GM23338 (cell line): Measurements from ENCODE around the gene UBXN11. TPM values are rescaled to one million over a fixed set of nuclear protein-coding genes. Genes with fewer than 3 reads are reported as not detected.

ENCODE experiments used
- ATAC-seq: fragments of 200-7000 bp; cut with Tn5 transposase; 3 replicates; pipeline ENCODE4 v1.9.1; 2020
- DNase-seq: peaks from one replicate; pipeline ENCODE4 v3.0.0-alpha.2; 2015; ENCODE audit warnings: low spot score
- H2AFZ ChIP-seq: fragments of 200-600 bp; sonication (generic); 2 replicates; pipeline ENCODE4 v1.8.0; 2016; ENCODE audit warnings: antibody characterized with exemption, mild to moderate bottlenecking, moderate library complexity
- H3F3A ChIP-seq: fragments of 200-600 bp; sonication (generic); replicated peaks from 2 replicates; pipeline ENCODE4 v1.8.0; 2017; ENCODE audit warnings: antibody characterized with exemption, mixed run types, low read depth
- H3K27ac ChIP-seq: fragments of 200-600 bp; sonication (generic); 2 replicates; pipeline ENCODE4 v1.6.1; 2016; ENCODE audit warnings: low read depth
- H3K27me3 ChIP-seq: fragments of 200-600 bp; sonication (generic); 2 replicates; pipeline ENCODE4 v1.8.0; 2016; ENCODE audit warnings: mild to moderate bottlenecking, mixed run types, moderate library complexity; ENCODE audit not compliant: insufficient read depth
- H3K36me3 ChIP-seq: fragments of 200-600 bp; sonication (generic); 2 replicates; pipeline ENCODE4 v1.8.0; 2016; ENCODE audit warnings: mild to moderate bottlenecking; ENCODE audit not compliant: insufficient read depth
- H3K4me1 ChIP-seq: fragments of 200-600 bp; sonication (generic); 2 replicates; pipeline ENCODE4 v1.8.0; 2016; ENCODE audit warnings: mild to moderate bottlenecking, moderate library complexity; ENCODE audit not compliant: insufficient read depth
- H3K4me2 ChIP-seq: fragments of 200-600 bp; sonication (generic); 2 replicates; pipeline ENCODE4 v1.7.1; 2017; ENCODE audit warnings: mixed run types
- H3K4me3 ChIP-seq: fragments of 200-600 bp; sonication (generic); 2 replicates; pipeline ENCODE4 v1.6.1; 2016; ENCODE audit warnings: mixed run types
- H3K79me2 ChIP-seq: fragments of 200-600 bp; sonication (generic); replicated peaks from 2 replicates; pipeline ENCODE4 v1.8.0; 2017; ENCODE audit warnings: mild to moderate bottlenecking; ENCODE audit not compliant: insufficient read depth
- H3K9me2 ChIP-seq: fragments of 200-600 bp; sonication (generic); 2 replicates; pipeline ENCODE4 v1.8.0; 2017; ENCODE audit not compliant: insufficient read depth
- H4K20me1 ChIP-seq: fragments of 200-600 bp; sonication (generic); replicated peaks from 2 replicates; pipeline ENCODE4 v1.8.0; 2017; ENCODE audit warnings: mild to moderate bottlenecking; ENCODE audit not compliant: insufficient read depth
- H3K27ac Mint-ChIP-seq: 2 replicates; pipeline ENCODE4 v1.8.0; 2020; ENCODE audit warnings: inconsistent platforms, mild to moderate bottlenecking, moderate library complexity, mixed read lengths
- H3K27me3 Mint-ChIP-seq: 3 replicates; pipeline ENCODE4 v1.8.0; 2022; ENCODE audit warnings: low read depth, mild to moderate bottlenecking, moderate library complexity, mixed read lengths, inconsistent platforms; ENCODE audit not compliant: insufficient read depth, poor library complexity
- H3K36me3 Mint-ChIP-seq: 3 replicates; pipeline ENCODE4 v1.8.0; 2021; ENCODE audit warnings: low read depth, mild to moderate bottlenecking, inconsistent platforms, moderate library complexity, mixed read lengths
- H3K4me1 Mint-ChIP-seq: 3 replicates; pipeline ENCODE4 v1.8.0; 2020; ENCODE audit warnings: mild to moderate bottlenecking, inconsistent platforms, mixed read lengths
- H3K4me3 Mint-ChIP-seq: 3 replicates; pipeline ENCODE4 v1.8.0; 2021; ENCODE audit warnings: moderate library complexity, mild to moderate bottlenecking, inconsistent platforms, mixed read lengths
- H3K9me3 Mint-ChIP-seq: 3 replicates; pipeline ENCODE4 v1.8.0; 2020; ENCODE audit warnings: moderate library complexity, mild to moderate bottlenecking, inconsistent platforms, mixed read lengths
- CREB1 ChIP-seq: fragments of 250-450 bp; sonication (Bioruptor Pico); IDR thresholded peaks from 2 replicates; pipeline ENCODE4 v1.5.0; 2020; ENCODE audit warnings: low read depth, mild to moderate bottlenecking, moderate library complexity
- EZH2 ChIP-seq: fragments of 200-600 bp; sonication (generic); IDR thresholded peaks from one replicate; pipeline ENCODE4 v1.8.0; 2017; ENCODE audit warnings: antibody characterized with exemption, mild to moderate bottlenecking, low read depth; ENCODE audit not compliant: unreplicated experiment
- EZH2phosphoT487 ChIP-seq: fragments of 200-600 bp; sonication (generic); IDR thresholded peaks from one replicate; pipeline ENCODE4 v1.8.1; 2018; ENCODE audit warnings: antibody characterized with exemption; ENCODE audit not compliant: unreplicated experiment
- STAT1 ChIP-seq: IDR thresholded peaks from one replicate; pipeline ENCODE4 v1.6.1; 2016; ENCODE audit warnings: antibody characterized with exemption; ENCODE audit not compliant: unreplicated experiment
- ZNF114 ChIP-seq: fragments of 250-450 bp; sonication (Bioruptor Pico); IDR thresholded peaks from 2 replicates; pipeline ENCODE4 v1.5.0; 2020; ENCODE audit warnings: mild to moderate bottlenecking, moderate library complexity
- ZNF331 ChIP-seq: fragments of 250-450 bp; sonication (Bioruptor Pico); IDR thresholded peaks from 2 replicates; pipeline ENCODE4 v1.5.0; 2020; ENCODE audit warnings: low read depth, mild to moderate bottlenecking, moderate library complexity
- ZNF462 ChIP-seq: fragments of 250-450 bp; sonication (Bioruptor Pico); IDR thresholded peaks from 2 replicates; pipeline ENCODE4 v1.5.0; 2020; ENCODE audit warnings: mild to moderate bottlenecking, moderate library complexity
- polyA plus RNA-seq: library from polyadenylated mRNA; unstranded; fragments of >200 nt; fragmentation: Nextera tagmentation; extraction: Ambion mirVana; gene quantifications from 2 replicates; pipeline ENCODE4 v1.2.1, GENCODE V29; 2016
- total RNA-seq: library from RNA; depleted of rRNA; stranded (reverse); fragments of >200 nt; shearing (Covaris generic); gene quantifications from 2 replicates; pipeline ENCODE4 v1.2.3, GENCODE V29; 2014
- TF ChIP-seq, protein P1 (sequence below): IDR thresholded peaks from 2 replicates; pipeline ENCODE4 v1.6.1; 2016; ENCODE audit warnings: antibody characterized with exemption
- TF ChIP-seq, protein P2 (sequence below), 2 experiments: fragments of 200-600 bp in 1 of 2; sonication (generic) in 1 of 2; conservative IDR thresholded peaks; 2 replicates each; pipeline versions ENCODE4 v1.5.1 to v1.6.1; 2016 to 2017; ENCODE audit warnings: antibody characterized with exemption in 2 of 2, low read depth in 2 of 2, mild to moderate bottlenecking in 2 of 2, moderate library complexity in 1 of 2

UBXN11 gene
- total and polyA plus RNA-seq, 2 experiments from 2014 or later = 8.0 to 8.3 TPM

GRCh38 chr1:26263212-26263611 lies 43.2 kb downstream of the UBXN11 start (continued):
- TF ChIP-seq ZNF462 (CRISPR knock-in tag) (no peak), ZNF114 (CRISPR knock-in tag) (no peak), EZH2 (no peak), CREB1 (CRISPR knock-in tag) (no peak), EZH2phosphoT487 (no peak), ZNF331 (no peak), STAT1 (no peak)
- TF ChIP-seq, protein P1, sequence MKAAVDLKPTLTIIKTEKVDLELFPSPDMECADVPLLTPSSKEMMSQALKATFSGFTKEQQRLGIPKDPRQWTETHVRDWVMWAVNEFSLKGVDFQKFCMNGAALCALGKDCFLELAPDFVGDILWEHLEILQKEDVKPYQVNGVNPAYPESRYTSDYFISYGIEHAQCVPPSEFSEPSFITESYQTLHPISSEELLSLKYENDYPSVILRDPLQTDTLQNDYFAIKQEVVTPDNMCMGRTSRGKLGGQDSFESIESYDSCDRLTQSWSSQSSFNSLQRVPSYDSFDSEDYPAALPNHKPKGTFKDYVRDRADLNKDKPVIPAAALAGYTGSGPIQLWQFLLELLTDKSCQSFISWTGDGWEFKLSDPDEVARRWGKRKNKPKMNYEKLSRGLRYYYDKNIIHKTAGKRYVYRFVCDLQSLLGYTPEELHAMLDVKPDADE = no peak

GRCh38 chr1:26259578-26259977 lies 46.9 kb downstream of the UBXN11 start:
- Histone ChIP-seq H3K4me2 (no peak overlapping the region), H3K36me3 (peaks cover 70% of the 10 kb centered on the region), H3K9me2 (no peaks in the 10 kb centered on the region), H4K20me1 (peaks cover 29% of the 10 kb centered on the region), H3K4me1 (no peaks in the 10 kb centered on the region), H3K4me3 (no peak overlapping the region), H3F3A (no peaks in the 10 kb centered on the region), H2AFZ (no peak overlapping the region), H3K27ac (no peak overlapping the region), H3K79me2 (no peaks in the 10 kb centered on the region; the same call in 1 of the 2 replicates), H3K27me3 (no peaks in the 10 kb centered on the region)
- DNase-seq (no peak), ATAC-seq (no peak)
- Mint-ChIP-seq H3K36me3 (peaks cover 86% of the 10 kb centered on the region), H3K27me3 (peaks cover 4% of the 10 kb centered on the region), H3K4me1 (no peaks in the 10 kb centered on the region), H3K4me3 (no peak overlapping the region), H3K27ac (no peak overlapping the region), H3K9me3 (no peaks in the 10 kb centered on the region)
- TF ChIP-seq, protein P2, sequence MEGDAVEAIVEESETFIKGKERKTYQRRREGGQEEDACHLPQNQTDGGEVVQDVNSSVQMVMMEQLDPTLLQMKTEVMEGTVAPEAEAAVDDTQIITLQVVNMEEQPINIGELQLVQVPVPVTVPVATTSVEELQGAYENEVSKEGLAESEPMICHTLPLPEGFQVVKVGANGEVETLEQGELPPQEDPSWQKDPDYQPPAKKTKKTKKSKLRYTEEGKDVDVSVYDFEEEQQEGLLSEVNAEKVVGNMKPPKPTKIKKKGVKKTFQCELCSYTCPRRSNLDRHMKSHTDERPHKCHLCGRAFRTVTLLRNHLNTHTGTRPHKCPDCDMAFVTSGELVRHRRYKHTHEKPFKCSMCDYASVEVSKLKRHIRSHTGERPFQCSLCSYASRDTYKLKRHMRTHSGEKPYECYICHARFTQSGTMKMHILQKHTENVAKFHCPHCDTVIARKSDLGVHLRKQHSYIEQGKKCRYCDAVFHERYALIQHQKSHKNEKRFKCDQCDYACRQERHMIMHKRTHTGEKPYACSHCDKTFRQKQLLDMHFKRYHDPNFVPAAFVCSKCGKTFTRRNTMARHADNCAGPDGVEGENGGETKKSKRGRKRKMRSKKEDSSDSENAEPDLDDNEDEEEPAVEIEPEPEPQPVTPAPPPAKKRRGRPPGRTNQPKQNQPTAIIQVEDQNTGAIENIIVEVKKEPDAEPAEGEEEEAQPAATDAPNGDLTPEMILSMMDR (conservative IDR thresholded peaks at IDR 0.05; ENCODE audit: low read depth in 2 of 2) = no peak
- TF ChIP-seq, protein P1 = no peak
- TF ChIP-seq CREB1 (CRISPR knock-in tag) (no peak), ZNF114 (CRISPR knock-in tag) (no peak)
